Measurements from ENCODE around the gene CXorf58. TPM values are rescaled to one million over a fixed set of nuclear protein-coding genes. Genes with fewer than 3 reads are reported as not detected.

Gene CXorf58
- total and polyA plus RNA-seq, 9 of the 15 experiments (the other 6 are each of a cell fraction or from before 2014, with no cell fraction given): 0.10 to 0.27 (median 0.16) TPM; not detected in 3

GRCh38 chrX:23870041-23870440 is 37.8 kb upstream of the CXorf58 start:
- no peaks in the 10 kb centered on the region for H3K27me3 ChIP-seq (ENCODE audit: control insufficient read depth in 2 of 2, insufficient read depth in 2 of 2, low read length in 2 of 2)
- ChIA-PET CTCF (ENCODE audit: low intra/inter-chr PET ratio) (no interaction called here), POLR2A (interaction anchor here (1.7 kb wide), 1 partner anchor 9 kb away, joined by 4 read pairs; no protein-coding TSS in a partner anchor)
- BruUV-seq (replicated peaks): no TSS peak
- H4K20me1 ChIP-seq (replicated peaks; ENCODE audit: control insufficient read depth, insufficient read depth, low read length): no peaks in the 10 kb centered on the region
- FAIRE-seq (no peak), DNase-seq (ENCODE audit: extremely low read depth in 1 of 4, low spot score in 3 of 4) (no peak), ATAC-seq (no peak)
- WGBS (ENCODE audit: insufficient coverage, low coverage, missing lambda C conversion rate): 92% methylated on average over 2 of the region's 2 CpGs
- no peak for TF ChIP-seq TEAD1 (CRISPR knock-in tag; IDR thresholded peaks at IDR 0.05)
- TF ChIP-seq BCLAF1 (IDR thresholded peaks at IDR 0.05; ENCODE audit: borderline replicate concordance in 1 of 2, control insufficient read depth in 1 of 2, low read depth in 2 of 2, low read length in 1 of 2): no peak
- no peak for TF ChIP-seq PHF20 (IDR thresholded peaks at IDR 0.05; ENCODE audit: partially characterized antibody)
- no peak for TF ChIP-seq EP300 (IDR thresholded peaks at IDR 0.05; ENCODE audit: low read length)
- no peak for TF ChIP-seq ZBTB7A (IDR thresholded peaks at IDR 0.05; ENCODE audit: borderline replicate concordance, control insufficient read depth, low read depth, low read length)
- no peak for TF ChIP-seq MNT (conservative IDR thresholded peaks at IDR 0.05)
- TF ChIP-seq RB1 (IDR thresholded peaks at IDR 0.05; ENCODE audit: low read depth): no peak
- no peak for TF ChIP-seq BACH1 (tag; IDR thresholded peaks at IDR 0.05)
- TF ChIP-seq HDAC1 (IDR thresholded peaks at IDR 0.05): no peak
- TF ChIP-seq EHMT2 (IDR thresholded peaks at IDR 0.05): no peak
- no peak for TF ChIP-seq MXD1 (CRISPR knock-in tag; IDR thresholded peaks at IDR 0.05; ENCODE audit: borderline replicate concordance, poor library complexity, severe bottlenecking)
- TF ChIP-seq HMBOX1 (IDR thresholded peaks at IDR 0.05): no peak
- no peak for TF ChIP-seq CTBP1 (IDR thresholded peaks at IDR 0.05; ENCODE audit: borderline replicate concordance)
- no peak for TF ChIP-seq MCM3 (IDR thresholded peaks at IDR 0.05)
- TF ChIP-seq RFX5 (IDR thresholded peaks at IDR 0.05; ENCODE audit: low read depth, low read length): no peak
- TF ChIP-seq ZNF184 (CRISPR knock-in tag; IDR thresholded peaks at IDR 0.05): no peak
- no peak for TF ChIP-seq BRD9 (IDR thresholded peaks at IDR 0.05; ENCODE audit: low read depth, partially characterized antibody)
- no peaks in the 10 kb centered on the region for H3K9me1 ChIP-seq (ENCODE audit: control insufficient read depth, insufficient read depth, low read length)
- intact Hi-C loops (cut with micrococcal nuclease) (no loop called here), in situ Hi-C loops (cut with MboI) (no loop called here)
- peaks cover 15% of the 10 kb centered on the region; the same call in 1 of the 3 replicates for H3K36me3 ChIP-seq (ENCODE audit: control insufficient read depth, insufficient read depth, low read length)
- H3K4me2 ChIP-seq (ENCODE audit: insufficient read depth, low read length): no peak overlapping the region
- H3K4me3 ChIP-seq: no peak overlapping the region
- no peaks in the 10 kb centered on the region; a peak in 1 of 5 replicates for H3K4me1 ChIP-seq (replicated peaks in 1 of 2; ENCODE audit: control insufficient read depth in 2 of 2, insufficient read depth in 2 of 2, low read length in 2 of 2)
- no peak overlapping the region for H3K27ac ChIP-seq (ENCODE audit: extremely low read depth, low read depth, low read length)
- no peak overlapping the region for H2AFZ ChIP-seq (ENCODE audit: low read depth, low read length)
- H3K9ac ChIP-seq (ENCODE audit: insufficient read depth in 1 of 2, low read depth in 2 of 2, low read length in 2 of 2): no peak overlapping the region
- no peaks in the 10 kb centered on the region for H3K9me3 ChIP-seq (replicated peaks; ENCODE audit: control insufficient read depth, insufficient read depth, low read depth, low read length)
- H3K79me2 ChIP-seq (ENCODE audit: control insufficient read depth, insufficient read depth, low read length): no peaks in the 10 kb centered on the region
